DMS53 treated with DMSO at 0.1 percent for 48 hours (cell line): ENCODE data around the gene GNG13.

Experiments used
- DNase-seq: peaks from one replicate; lab custom pipeline; 2025; ENCODE audit not compliant: unreplicated experiment; lab: John Stamatoyannopoulos, UW

The GNG13 gene

DNA sequence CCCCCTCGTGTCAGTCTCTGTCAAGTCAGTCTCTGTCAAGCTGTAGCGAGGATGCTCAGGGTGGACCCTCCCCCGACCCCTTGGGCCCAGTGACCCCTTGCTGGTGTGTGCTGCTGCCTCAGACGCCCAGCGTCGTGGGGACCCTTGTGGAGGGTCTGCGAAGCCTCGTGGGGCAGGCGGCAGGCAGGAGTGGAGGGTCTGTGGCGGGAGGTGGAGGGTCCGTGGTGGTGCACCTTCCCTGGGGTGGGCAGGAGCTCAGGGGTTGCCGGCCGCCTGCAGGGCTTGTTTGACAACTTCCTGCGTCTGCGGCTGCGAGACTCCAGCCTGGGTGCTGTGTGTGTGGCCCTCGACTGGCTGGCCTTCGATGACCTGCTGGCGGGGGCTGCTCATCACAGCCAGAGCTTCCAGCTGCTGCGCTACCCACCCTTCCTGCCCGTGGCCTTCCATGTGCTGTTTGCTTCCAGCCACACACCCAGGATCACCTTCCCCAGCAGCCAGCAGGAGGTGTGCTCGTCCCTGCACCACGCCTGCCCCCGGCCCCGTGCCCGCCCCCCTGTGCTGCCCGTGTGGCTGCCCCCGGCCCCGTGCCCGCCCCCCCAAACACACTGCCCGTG lies 5.6 kb downstream of the GNG13 start:
- peak; percentile 21 for DNase-seq

DNA sequence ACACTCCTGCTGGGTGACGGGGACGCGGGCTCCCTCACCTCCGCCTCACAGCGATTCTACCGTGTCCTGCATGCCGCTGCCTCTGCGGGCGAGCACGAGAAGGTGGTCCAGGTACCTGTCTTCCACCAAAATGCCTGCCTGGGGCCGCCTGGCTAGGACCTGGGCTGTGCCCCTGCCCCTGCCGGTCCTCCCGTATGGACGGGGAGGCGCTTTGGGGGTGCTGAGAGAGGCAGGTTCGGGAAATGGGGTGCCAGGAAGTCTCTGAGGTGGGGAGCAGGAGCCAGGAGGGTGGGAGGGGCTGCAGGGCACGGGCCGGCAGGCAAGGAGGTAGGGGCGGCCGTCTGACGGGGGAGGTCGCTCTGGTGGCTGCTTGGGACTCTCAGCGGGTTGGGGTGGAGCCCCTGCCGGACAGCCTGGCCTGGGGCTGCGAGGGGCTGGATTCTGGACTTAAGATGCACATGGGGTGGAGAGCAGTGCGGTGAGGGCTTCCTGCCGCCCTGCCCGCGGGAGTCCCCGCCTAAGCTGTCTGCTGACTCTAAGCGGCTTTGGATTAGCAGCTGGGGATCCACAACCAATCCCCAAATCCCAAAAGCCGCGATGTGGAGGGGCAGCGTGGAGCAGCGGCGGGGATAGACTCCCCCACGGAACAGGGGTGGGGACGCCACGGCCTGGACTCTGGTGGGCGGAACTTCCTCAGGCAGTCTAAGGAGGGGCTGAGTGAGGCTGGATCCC lies 6.3 kb downstream of the GNG13 start:
- no peak for DNase-seq

- no peak for DNase-seq
Observed at GRCh38 chr16:793414-793813, 7.1 kb downstream of the GNG13 start.

GRCh38 chr16:792221-792995 lies 8.1 kb downstream of the GNG13 start:
- no peak for DNase-seq

DNA sequence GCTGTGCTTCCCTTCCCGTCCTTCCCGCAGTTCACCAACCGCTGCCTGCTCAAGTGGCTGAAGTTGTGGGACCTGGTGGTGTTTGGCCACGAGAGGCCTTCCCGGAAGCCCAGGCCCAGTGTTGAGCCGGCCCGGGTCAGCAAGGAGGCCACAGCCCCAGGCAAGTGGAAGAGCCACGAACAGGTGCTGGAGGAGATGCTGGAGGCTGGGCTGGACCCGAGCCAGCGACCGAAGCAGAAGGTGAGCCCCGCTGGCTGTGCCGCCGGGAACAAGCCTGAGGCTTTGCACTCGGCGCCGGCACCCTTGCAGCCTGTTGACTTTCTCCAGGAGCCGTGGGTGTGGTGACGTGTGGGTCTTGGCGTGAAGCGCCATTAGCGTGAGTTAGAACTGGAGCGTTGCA lies 9.4 kb downstream of the GNG13 start:
- no peak for DNase-seq

DNA sequence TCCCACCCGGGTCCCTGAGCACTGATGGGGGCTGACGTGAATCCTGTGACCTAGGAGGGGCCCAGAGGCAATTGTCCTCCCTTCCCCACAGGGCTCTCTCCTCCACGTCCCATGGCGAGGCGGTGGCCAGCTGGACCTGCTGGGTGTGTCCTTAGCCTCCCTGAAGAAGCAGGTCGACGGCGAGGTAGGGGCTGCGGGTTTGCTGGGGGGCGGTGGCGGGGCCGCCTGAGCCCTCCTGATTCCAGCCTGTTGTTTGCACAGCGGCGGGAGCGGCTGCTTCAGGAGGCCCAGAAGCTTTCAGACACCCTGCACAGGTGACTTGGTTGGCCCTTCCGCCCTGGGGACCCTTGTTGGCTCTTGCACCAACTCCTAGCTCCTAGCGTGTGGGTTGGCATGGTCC lies 10.4 kb downstream of the GNG13 start:
- no peak for DNase-seq

GRCh38 chr16:789191-789850 lies 11.2 kb downstream of the GNG13 start:
- DNase-seq, result no peak

GRCh38 chr16:788399-789126 lies 12.0 kb downstream of the GNG13 start, which contains the start of gene CHTF18:
Gene CHTF18 (plus strand): TSS chr16:788620. CDS start chr16:788685, 65 bp downstream.
- peak; percentile 44 for DNase-seq

DNA sequence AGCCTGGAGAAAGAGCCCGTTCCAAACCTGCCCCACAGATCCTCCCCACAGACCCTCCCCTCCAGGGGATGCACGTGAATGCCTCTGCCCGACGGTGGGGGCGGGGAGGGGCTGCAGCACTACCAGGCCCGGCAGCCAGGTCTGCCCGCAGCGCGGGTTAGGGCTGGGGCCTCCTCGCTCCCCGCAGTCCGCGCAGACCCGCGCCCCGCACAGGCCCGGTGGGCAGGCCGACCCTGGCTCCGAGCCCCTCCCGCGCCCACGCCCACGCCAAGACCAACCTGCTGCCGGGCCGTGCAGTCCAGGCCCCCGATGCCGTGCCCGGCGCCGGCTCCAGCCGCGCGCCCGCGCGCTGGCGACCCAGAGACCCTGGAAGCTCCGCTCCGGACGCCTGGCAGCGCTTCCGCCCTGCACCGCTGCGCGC lies 12.5 kb downstream of the GNG13 start, which contains the start of gene RPUSD1:
TSS of gene RPUSD1 (minus strand) at position 404 of the 421 bp plus-strand sequence. CDS start 644 bp downstream, outside the sequence.
- no peak for DNase-seq

DNA sequence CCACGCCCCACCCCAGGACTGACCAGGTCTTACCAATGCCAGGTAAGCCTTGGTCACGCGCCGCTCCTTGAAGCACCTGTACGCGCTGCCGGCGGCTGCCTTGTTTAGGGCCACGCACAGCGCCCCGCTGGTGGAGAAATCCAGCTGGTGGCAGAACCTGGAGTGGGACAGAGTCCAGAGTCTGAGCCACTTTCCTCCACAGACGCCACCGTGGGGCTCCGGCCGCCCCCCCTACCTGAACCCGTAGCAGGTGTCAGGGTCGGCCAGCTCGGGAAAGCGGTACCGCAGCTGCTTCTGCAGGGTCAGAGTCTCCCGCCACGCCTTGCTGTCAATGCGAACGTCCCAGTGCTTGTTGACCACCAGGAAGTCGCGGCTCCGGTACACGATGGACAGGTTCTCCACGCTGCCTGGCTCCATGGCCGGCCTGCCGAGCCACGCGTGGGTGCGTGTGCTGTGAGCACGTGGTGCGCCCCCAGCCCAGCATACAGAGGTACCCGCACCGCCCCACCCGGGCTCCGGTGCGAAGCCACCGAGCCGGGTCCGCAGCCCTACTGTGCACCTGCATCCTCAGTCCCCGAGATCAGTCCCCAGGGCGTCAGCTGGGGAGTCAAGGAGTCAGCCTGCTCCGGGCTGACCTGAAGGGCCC lies 13.1 kb downstream of the GNG13 start:
- no peak for DNase-seq

DNA sequence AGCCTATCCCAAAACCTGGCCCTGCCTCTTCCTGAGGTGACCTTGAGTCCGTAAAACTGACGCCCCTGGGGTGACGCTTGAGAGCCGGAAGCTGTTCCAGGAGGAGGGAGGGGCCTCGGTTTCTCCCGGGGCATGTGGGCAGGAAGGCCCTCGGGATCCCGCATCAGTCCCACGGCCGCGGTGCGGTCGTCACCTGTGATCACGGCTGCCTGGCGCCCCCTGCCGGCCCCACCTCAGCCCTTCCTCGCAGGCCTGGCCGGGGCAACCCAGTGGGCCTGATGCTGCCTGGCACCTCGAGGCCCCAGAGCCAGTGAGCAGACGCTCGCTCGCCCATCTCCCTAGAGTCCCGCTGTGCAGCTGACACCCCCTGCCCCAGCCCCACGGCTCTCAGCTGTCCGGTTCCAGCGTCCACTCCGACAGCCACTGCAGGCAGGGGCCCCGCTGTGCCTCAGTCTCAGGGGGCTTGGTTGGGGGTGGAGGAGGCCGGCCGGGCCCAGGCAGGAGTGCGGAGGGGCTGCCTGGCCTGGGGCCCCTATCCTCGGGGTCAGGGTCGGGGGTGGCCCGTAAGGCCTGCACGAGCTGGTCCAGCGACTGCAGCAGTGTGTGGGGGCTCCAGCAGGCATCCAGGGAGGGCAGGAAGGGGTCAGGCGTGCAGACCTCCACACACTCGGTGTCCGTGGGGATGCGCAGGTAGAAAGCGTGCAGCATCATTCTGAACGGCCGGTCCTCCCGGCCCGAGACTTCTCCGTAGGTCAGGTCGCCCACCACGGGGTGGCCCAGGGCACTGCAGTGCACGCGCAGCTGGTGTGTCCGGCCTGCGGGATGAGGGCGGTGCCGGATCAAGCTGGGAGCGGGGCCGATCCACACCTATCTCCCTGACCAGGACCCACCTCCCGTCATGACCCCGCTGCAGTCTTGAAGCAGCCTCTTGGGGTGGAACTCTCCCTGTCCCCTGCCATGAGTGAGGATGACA lies 14.7 kb downstream of the GNG13 start:
- peak; percentile 52 for DNase-seq

DNA sequence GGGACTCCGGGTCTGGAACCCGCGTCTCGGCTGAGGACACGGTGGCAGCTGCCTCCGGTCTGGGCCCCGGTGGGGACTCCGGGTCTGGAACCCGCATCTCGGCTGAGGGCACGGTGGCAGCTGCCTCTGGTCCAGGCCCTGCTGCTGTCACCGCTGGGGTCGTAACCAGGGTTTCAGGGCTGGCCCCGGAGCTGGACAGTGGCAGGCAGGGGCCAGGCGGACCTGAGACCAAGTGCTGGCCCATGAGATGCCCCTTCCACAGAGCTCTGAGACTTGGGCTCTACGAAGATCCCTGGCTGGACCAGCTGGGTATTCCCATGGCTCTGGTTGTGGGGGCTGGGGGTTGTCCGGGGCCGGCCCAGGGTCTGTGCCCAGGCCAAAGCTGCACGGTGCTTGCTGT lies 16.1 kb downstream of the GNG13 start:
- no peak for DNase-seq

- DNase-seq, result no peak
Observed at GRCh38 chr16:783404-784161, 17.0 kb downstream of the GNG13 start.

DNA sequence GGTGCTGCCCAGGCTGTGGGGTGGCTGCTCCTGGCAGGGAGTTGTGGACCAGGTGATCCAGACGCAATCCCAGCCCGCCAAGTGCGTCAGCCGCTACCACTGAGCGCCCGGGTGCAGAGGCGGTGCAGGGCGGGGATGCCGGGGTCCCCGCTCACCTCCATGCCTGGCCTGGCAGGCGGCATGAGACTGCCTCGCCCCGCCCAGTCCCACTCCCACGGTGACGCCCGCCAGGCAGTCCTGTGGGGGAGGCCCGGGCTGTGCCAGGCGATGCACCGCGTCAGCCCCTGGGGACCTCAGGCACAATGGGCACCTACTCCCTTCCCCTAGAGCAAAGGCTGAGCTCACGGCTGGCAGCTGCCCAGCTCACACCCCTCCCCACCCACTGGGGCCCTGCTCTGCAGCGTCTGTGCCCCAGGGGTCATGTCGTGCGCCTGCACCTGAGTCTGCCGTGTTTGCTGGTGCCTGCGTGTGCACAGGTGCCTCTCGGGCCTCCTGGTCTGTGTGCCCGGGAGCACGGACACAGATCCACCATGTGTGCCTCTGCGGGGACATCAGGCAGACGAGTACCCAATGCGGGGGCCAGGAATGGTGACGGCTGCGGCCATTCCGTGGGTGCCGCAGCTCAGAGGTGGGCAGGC lies 17.6 kb downstream of the GNG13 start:
- DNase-seq, result no peak

DNA sequence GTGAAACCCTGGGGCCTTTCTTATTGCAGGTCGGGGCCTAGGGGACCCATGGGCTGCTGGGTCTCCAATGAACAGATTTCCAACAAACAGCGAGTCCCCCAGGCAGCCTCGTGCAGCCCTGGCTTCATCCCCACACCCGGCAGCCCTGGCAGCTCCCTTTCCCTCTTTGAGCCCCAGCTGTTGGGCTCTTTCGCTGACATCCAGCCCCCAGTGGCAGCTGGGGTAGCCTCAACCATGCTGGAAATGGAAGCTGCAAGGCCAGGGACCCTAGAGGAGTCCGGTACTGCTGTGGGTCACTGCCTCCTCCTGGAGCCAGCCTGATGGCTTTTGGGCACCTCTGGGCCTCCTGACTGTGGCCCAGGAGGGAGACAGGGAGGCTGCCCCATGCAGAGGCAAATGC lies 18.3 kb downstream of the GNG13 start:
- DNase-seq, result no peak

- DNase-seq, result no peak
Observed at GRCh38 chr16:781346-782010, 19.1 kb downstream of the GNG13 start.

GRCh38 chr16:780296-780695 lies 20.2 kb downstream of the GNG13 start:
- no peak for DNase-seq
